ENCODE results near the gene PNCK. TPM values are rescaled to one million over a fixed set of nuclear protein-coding genes. Genes with fewer than 3 reads are reported as not detected.

PNCK gene
- total and polyA plus RNA-seq, 12 donors, result 2.0 to 15.6 (median 5.7) TPM

DNA sequence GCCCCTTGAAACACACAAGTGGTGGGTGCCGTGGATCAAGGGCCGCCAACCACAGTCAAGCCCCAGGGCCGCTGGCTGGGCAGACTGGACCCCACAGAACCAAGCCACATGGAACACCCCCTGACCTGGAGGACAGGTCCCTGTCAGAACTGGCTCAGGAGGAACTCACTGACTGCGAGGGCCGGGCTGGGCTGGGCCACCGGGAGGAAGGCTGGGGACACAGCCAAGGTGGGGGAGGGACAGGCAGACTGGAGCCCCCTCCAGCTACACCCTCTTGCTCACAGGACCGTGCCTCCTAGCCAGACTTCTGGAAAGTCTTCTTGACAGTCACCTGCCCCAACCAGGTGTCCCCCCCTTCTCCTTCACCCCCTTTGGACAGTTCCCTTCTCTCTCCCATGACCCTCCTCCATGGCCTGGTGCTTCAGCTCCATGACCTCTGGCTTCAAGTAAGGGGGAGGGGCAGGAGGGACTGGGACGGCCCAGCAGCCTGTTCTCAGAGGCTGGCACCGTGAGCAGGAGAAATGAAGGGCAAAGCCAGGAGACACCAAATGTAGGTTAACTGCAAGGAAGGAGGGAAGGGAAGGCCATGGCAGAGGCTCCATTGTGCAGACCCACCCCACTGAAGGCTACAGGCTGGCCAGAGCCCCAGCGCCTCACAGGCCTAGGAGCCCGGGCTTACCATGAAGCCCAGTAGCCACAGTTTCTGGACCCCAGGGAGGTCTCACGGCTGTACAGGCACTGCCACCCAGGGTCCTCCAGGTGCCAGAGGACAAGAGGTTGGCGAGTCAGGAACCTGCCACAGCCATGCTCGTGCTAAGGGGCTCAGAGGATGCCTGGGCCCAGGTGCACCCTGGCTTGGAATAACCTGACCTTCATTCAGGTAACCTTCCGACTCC is 49.2 kb downstream of the PNCK start:
- DNase-seq (no peak), ATAC-seq (no peak)
- 80 to 84% methylated on average over 12 to 15 of the region's 15 CpGs for WGBS, 2 donors
- Histone ChIP-seq H3K27ac (no peak overlapping the region), H3K36me3 (no peaks in the 10 kb centered on the region), H3K27me3 (peaks cover 0 to 34% (median 0%) of the 10 kb centered on the region in 7 donors), H3K4me3 (no peak overlapping the region), H3K4me1 (no peaks in the 10 kb centered on the region), H3K9me3 (no peaks in the 10 kb centered on the region)
- intact Hi-C loops (cut with DNase I), result no loop called here
- no peak for TF ChIP-seq CTCF (IDR thresholded peaks at IDR 0.05)

- H3K36me3 ChIP-seq, result no peaks in the 10 kb centered on the region
- no peaks in the 10 kb centered on the region for H3K4me1 ChIP-seq
- peaks cover 0 to 42% (median 0%) of the 10 kb centered on the region in 7 donors for H3K27me3 ChIP-seq
- H3K4me3 ChIP-seq, result no peak overlapping the region
- no peak for ATAC-seq
- no peaks in the 10 kb centered on the region for H3K9me3 ChIP-seq
- DNase-seq, result no peak
- no peak for TF ChIP-seq CTCF (IDR thresholded peaks at IDR 0.05)
- intact Hi-C loops (cut with DNase I), result no loop called here
- 77 to 87% methylated on average over 13 to 15 of the region's 16 CpGs for WGBS, 2 donors
- no peak overlapping the region for H3K27ac ChIP-seq
These were observed 50.1 kb downstream of the PNCK start for GRCh38 chrX:153623310-153624029.

GRCh38 chrX:153622661-153623309 is 50.8 kb downstream of the PNCK start:
- H3K36me3 ChIP-seq, result no peaks in the 10 kb centered on the region
- no peak overlapping the region for H3K27ac ChIP-seq
- H3K4me1 ChIP-seq, result no peaks in the 10 kb centered on the region
- ATAC-seq, result no peak
- intact Hi-C loops (cut with DNase I), result no loop called here
- H3K27me3 ChIP-seq, result peaks cover 0 to 43% (median 0%) of the 10 kb centered on the region in 7 donors
- no peak for TF ChIP-seq CTCF (IDR thresholded peaks at IDR 0.05)
- H3K9me3 ChIP-seq, result no peaks in the 10 kb centered on the region
- DNase-seq, result no peak
- WGBS, 2 donors, result 66 to 72% methylated on average over 17 of the region's 17 CpGs
- H3K4me3 ChIP-seq, result no peak overlapping the region

DNA sequence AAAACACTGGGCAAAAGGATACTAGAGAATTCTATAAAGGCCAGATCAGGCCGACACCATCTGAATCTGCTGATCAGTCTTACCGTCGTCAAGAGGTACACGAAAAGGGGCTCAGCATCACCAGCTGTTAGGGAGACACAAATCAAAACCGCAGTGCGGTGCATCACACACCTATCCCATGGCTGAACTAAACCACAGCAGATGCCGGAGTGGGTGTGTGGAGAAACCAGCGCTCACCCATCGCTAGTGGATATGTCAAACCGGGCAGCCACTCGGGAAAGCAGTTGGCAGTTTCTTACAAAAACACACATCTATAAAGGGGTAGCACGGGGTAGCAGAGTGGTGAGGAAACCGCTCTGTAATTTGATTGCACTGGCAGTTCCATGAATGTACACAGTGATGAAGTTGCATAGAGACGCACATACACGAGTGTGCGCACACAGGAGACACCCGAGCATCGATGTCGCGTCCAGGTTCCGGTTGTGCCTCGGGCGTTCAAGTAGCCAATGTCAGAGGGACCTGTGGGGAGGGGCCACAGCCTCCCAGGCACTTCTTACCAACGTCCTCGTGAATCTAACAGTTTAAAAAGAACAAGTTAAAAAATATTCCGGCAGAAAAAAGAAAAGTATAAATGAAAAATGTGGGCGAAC is 51.5 kb downstream of the PNCK start:
- no peak overlapping the region for H3K27ac ChIP-seq
- no peaks in the 10 kb centered on the region for H3K9me3 ChIP-seq
- intact Hi-C loops (cut with DNase I), result no loop called here
- no peaks in the 10 kb centered on the region for H3K36me3 ChIP-seq
- TF ChIP-seq CTCF (IDR thresholded peaks at IDR 0.05), result no peak
- no peak for DNase-seq
- H3K4me1 ChIP-seq, result no peaks in the 10 kb centered on the region
- H3K4me3 ChIP-seq, result no peak overlapping the region
- ATAC-seq, result no peak
- H3K27me3 ChIP-seq, result peaks cover 0 to 45% (median 0%) of the 10 kb centered on the region in 7 donors
- 91 to 93% methylated on average over 27 of the region's 27 CpGs for whole genome bisulfite sequencing, 2 donors

All from heart right ventricle (tissue), 16 donors.